K562 (cell line): ENCODE data around the gene KLHL33. TPM values are rescaled to one million over a fixed set of nuclear protein-coding genes. Genes with fewer than 3 reads are reported as not detected.

Source experiments
- ARNT ChIP-seq, 2 experiments: fragments of 450-650 bp; IDR thresholded peaks; 2 replicates each; pipeline ENCODE4 v1.6.1; 2016; ENCODE audit warnings: mild to moderate bottlenecking in 1 of 2
- CREB3L1 ChIP-seq: fragments of 450-650 bp; IDR thresholded peaks from 2 replicates; pipeline ENCODE4 v1.6.1; 2014; ENCODE audit warnings: low read depth, mild to moderate bottlenecking, moderate library complexity, borderline replicate concordance
- E2F3 ChIP-seq: fragments of 250-450 bp; sonication (Bioruptor Pico); IDR thresholded peaks from 2 replicates; pipeline ENCODE4 v1.4.0; 2020; ENCODE audit warnings: mild to moderate bottlenecking
- ELF1 ChIP-seq: fragments of 200-800 bp; sonication (Bioruptor generic); IDR thresholded peaks from 2 replicates; pipeline ENCODE4 v1.6.1; 2016; ENCODE audit warnings: missing genetic modification characterization, missing compliant biosample characterization
- FOS ChIP-seq: IDR thresholded peaks from 3 replicates; pipeline ENCODE4 v1.6.1; 2011; ENCODE audit not compliant: insufficient read length; ENCODE audit errors: extremely low read depth
- FOXJ2 ChIP-seq: fragments of 200-800 bp; sonication (Bioruptor generic); IDR thresholded peaks from 2 replicates; pipeline ENCODE4 v1.6.1; 2016; ENCODE audit warnings: missing genetic modification characterization, missing compliant biosample characterization
- FOXK2 ChIP-seq, 2 experiments: fragments of 450-650 bp; IDR thresholded peaks in 1 of 2; conservative IDR thresholded peaks in 1 of 2; 2 replicates each; pipeline ENCODE4 v1.6.1; 2016; ENCODE audit warnings: low read depth in 2 of 2, mild to moderate bottlenecking in 1 of 2
- GABPA ChIP-seq: fragments of 200-800 bp; sonication (Bioruptor generic); conservative IDR thresholded peaks from 2 replicates; pipeline ENCODE4 v1.6.1; 2016; ENCODE audit warnings: low read depth, missing genetic modification characterization, missing compliant biosample characterization
- HDAC2 ChIP-seq: fragments of 450-650 bp; IDR thresholded peaks from 2 replicates; pipeline ENCODE4 v1.6.1; 2016; ENCODE audit warnings: mild to moderate bottlenecking
- HNRNPH1 ChIP-seq: fragments of 200-400 bp; formaldehyde crosslinking; optimal IDR thresholded peaks from 2 replicates; pipeline ENCODE3; 2017; ENCODE audit warnings: low read depth, mild to moderate bottlenecking, low read length, moderate library complexity
- KAT7 ChIP-seq: sonication (generic); formaldehyde crosslinking; IDR thresholded peaks from 2 replicates; pipeline ENCODE4 v1.8.0; 2022; ENCODE audit warnings: missing genetic modification reagents, mild to moderate bottlenecking, borderline replicate concordance
- MAFF ChIP-seq: IDR thresholded peaks from 2 replicates; pipeline ENCODE4 v1.6.1; 2012; ENCODE audit warnings: low read length, improper control_type of control experiment
- MAFG ChIP-seq: fragments of 450-650 bp; conservative IDR thresholded peaks from 2 replicates; pipeline ENCODE4 v1.6.1; 2016; ENCODE audit warnings: missing genetic modification characterization, missing compliant biosample characterization
- MTA1 ChIP-seq: fragments of 450-650 bp; IDR thresholded peaks from 2 replicates; pipeline ENCODE4 v1.6.1; 2017; ENCODE audit warnings: borderline replicate concordance
- MTA3 ChIP-seq: fragments of 450-650 bp; formaldehyde crosslinking; IDR thresholded peaks from 2 replicates; pipeline ENCODE4 v1.6.1; 2017; ENCODE audit warnings: mild to moderate bottlenecking, borderline replicate concordance
- NFRKB ChIP-seq: fragments of 450-650 bp; IDR thresholded peaks from 2 replicates; pipeline ENCODE4 v1.6.1; 2016; ENCODE audit warnings: low read depth
- NRF1 ChIP-seq, 2 experiments: fragments of 450-650 bp; IDR thresholded peaks in 1 of 2; conservative IDR thresholded peaks in 1 of 2; 2 replicates each; pipeline ENCODE4 v1.6.1; 2014; ENCODE audit warnings: mild to moderate bottlenecking in 2 of 2
- PHB ChIP-seq: fragments of 250-450 bp; sonication (Bioruptor Pico); IDR thresholded peaks from 2 replicates; pipeline ENCODE4 v1.5.0; 2021
- POLR2AphosphoS2 ChIP-seq: IDR thresholded peaks from 2 replicates; pipeline ENCODE4 v1.6.1; 2012; ENCODE audit warnings: low read length, improper control_type of control experiment
- POLR2B ChIP-seq: fragments of 450-650 bp; IDR thresholded peaks from 2 replicates; pipeline ENCODE4 v1.6.1; 2018; ENCODE audit warnings: low read depth; ENCODE audit not compliant: partially characterized antibody
- POLR2H ChIP-seq: IDR thresholded peaks from 2 replicates; pipeline ENCODE4 v1.6.1; 2016; ENCODE audit warnings: missing genetic modification characterization, low read depth, mild to moderate bottlenecking, control low read depth, missing compliant biosample characterization, moderate library complexity
- SPI1 ChIP-seq: IDR thresholded peaks from 2 replicates; pipeline ENCODE4 v1.6.1; 2011; ENCODE audit warnings: low read depth, low read length, control low read depth, borderline replicate concordance
- TCF7 ChIP-seq: sonication (generic); IDR thresholded peaks from 2 replicates; pipeline ENCODE4 v1.6.1; 2016; ENCODE audit warnings: antibody characterized with exemption, borderline replicate concordance
- ZBTB7A ChIP-seq: IDR thresholded peaks from 2 replicates; pipeline ENCODE4 v1.6.1; 2011; ENCODE audit warnings: low read depth, mild to moderate bottlenecking, low read length, moderate library complexity, borderline replicate concordance; ENCODE audit not compliant: control insufficient read depth
- ZNF41 ChIP-seq: fragments of 250-450 bp; sonication (Bioruptor Pico); conservative IDR thresholded peaks from 2 replicates; pipeline ENCODE4 v1.4.0; 2020; ENCODE audit warnings: mild to moderate bottlenecking
- ZZZ3 ChIP-seq: fragments of 450-650 bp; IDR thresholded peaks from 2 replicates; pipeline ENCODE4 v1.6.1; 2016; ENCODE audit warnings: antibody characterized with exemption, mild to moderate bottlenecking, moderate library complexity
- polyA plus RNA-seq, 8 experiments: library from polyadenylated mRNA; depleted of rRNA in 4 of 8; stranded (reverse) in 5 of 8; unstranded in 3 of 8; fragments of >200 nt; fragmentation: Nextera tagmentation in 2 of 8; fragmentation: Illumina TruSeq in 1 of 8; extraction: Ambion mirVana in 2 of 8; extraction: Trizol in 1 of 8; gene quantifications; 2 replicates each; pipeline versions ENCODE4 v1.2.1 to v1.2.3, GENCODE V29; 2011 to 2014; ENCODE audit warnings: inconsistent platforms in 1 of 8, missing spikeins in 1 of 8
- total RNA-seq, 7 experiments: library from RNA; depleted of rRNA in 6 of 7; stranded (reverse); fragments of >200 nt in 6 of 7; fragmentation: Illumina TruSeq in 2 of 7; extraction: Trizol in 2 of 7; gene quantifications; 2 replicates each; pipeline versions ENCODE4 v1.2.1 to v1.2.3, GENCODE V29; 2011 to 2021; ENCODE audit warnings: low replicate concordance in 1 of 7

KLHL33 gene
- total and polyA plus RNA-seq, 9 of the 15 experiments (the other 6 are each of a cell fraction or from before 2014, with no cell fraction given), result 0.04 to 0.27 (median 0.13) TPM; not detected in 6

- TF ChIP-seq FOXK2 (conservative IDR thresholded peaks at IDR 0.05 in 1 of 2, IDR thresholded peaks at IDR 0.05 in 1 of 2; ENCODE audit: low read depth in 2 of 2), result peak; percentile 93 to 97
- peak; percentile 35; the same call in 1 of the 2 replicates for TF ChIP-seq ZBTB7A
- TF ChIP-seq ARNT (IDR thresholded peaks at IDR 0.05), result 0 out of 4 replicates have a peak, but pooled peaks of 1 of the 2 experiments have one; percentile 29
- TF ChIP-seq ELF1 (tag), result peak; percentile 69
- peak; percentile 79 for TF ChIP-seq MTA3
- peak; percentile 67; the same call in 1 of the 2 replicates for TF ChIP-seq POLR2AphosphoS2
- TF ChIP-seq MAFG (tag), result peak; percentile 66
- TF ChIP-seq HNRNPH1, result no peak
- TF ChIP-seq FOXJ2 (tag), result peak; percentile 75
- peak; percentile 74 for TF ChIP-seq FOS
- TF ChIP-seq PHB (CRISPR knock-in tag), result no peak
- TF ChIP-seq TCF7, result no peak
- TF ChIP-seq POLR2B, result peak; percentile 76
- peak; percentile 22; the same call in 1 of the 2 replicates for TF ChIP-seq GABPA
- no peak for TF ChIP-seq ZNF41
- TF ChIP-seq KAT7 (CRISPR knock-in tag), result 0 out of 2 replicates have a peak, but pooled peaks have one; percentile 35
- TF ChIP-seq MAFF, result peak; percentile 36; the same call in 1 of the 2 replicates
- no peak for TF ChIP-seq ZZZ3
- TF ChIP-seq POLR2H (tag), result peak; percentile 94
- TF ChIP-seq NFRKB, result peak; percentile 78
- TF ChIP-seq E2F3, result 0 out of 2 replicates have a peak, but pooled peaks have one; percentile 32
- TF ChIP-seq CREB3L1, result peak; percentile 21; the same call in 1 of the 2 replicates
- TF ChIP-seq MTA1, result 0 out of 2 replicates have a peak, but pooled peaks have one; percentile 30
- TF ChIP-seq NRF1 (conservative IDR thresholded peaks at IDR 0.05 in 1 of 2, IDR thresholded peaks at IDR 0.05 in 1 of 2), result peak; percentile 93 to 94
- no peak for TF ChIP-seq SPI1
- TF ChIP-seq HDAC2, result peak; percentile 57; the same call in 1 of the 2 replicates
Measured at GRCh38 chr14:20461225-20462141, 25.5 kb upstream of the KLHL33 start, which contains the start of gene PIP4P1 (continued).
